Testis (tissue), 2 donors: Measurements from ENCODE around the gene U2SURP.

Experiments used
- CTCF ChIP-seq, 3 experiments: fragments of 450-650 bp in 2 of 3; fragments of 200-600 bp in 1 of 3; sonication (generic) in 1 of 3; IDR thresholded peaks; one replicate each; pipeline ENCODE4 v1.5.1; 2016 to 2019; ENCODE audit warnings: antibody characterized with exemption in 3 of 3, mild to moderate bottlenecking in 2 of 3, moderate library complexity in 1 of 3
- POLR2A ChIP-seq: fragments of 450-650 bp; IDR thresholded peaks from one replicate; pipeline ENCODE4 v1.6.1; 2017; ENCODE audit warnings: antibody characterized with exemption, mild to moderate bottlenecking, moderate library complexity

- TF ChIP-seq POLR2A (no peak), CTCF (IDR thresholded peaks at IDR 0.05) (no peak)
These were observed 98.3 kb downstream of the U2SURP start for GRCh38 chr3:143099690-143100089.
